Adrenal gland (tissue), 12 donors: ENCODE data around the gene PTH2. TPM values are rescaled to one million over a fixed set of nuclear protein-coding genes. Genes with fewer than 3 reads are reported as not detected.

Experiments
- DNase-seq, 7 donors: peaks; one replicate each; pipeline ENCODE4 v3.0.0-alpha.2; 2019 to 2020
- H3K27ac ChIP-seq, 5 donors: fragments of 200-600 bp; sonication (generic) in 4 of 5; 1 replicate in 3 of 5; 2 replicates in 2 of 5; pipeline versions ENCODE4 v1.5.1 to v1.8.0; 2016 to 2020; ENCODE audit warnings: mild to moderate bottlenecking in 1 of 5
- H3K27me3 ChIP-seq: fragments of 200-600 bp; 2 replicates; pipeline ENCODE4 v1.8.0; 2021
- H3K36me3 ChIP-seq, 2 donors: fragments of 200-600 bp; replicated peaks in 1 of 2; 1 replicate in 1 of 2; 2 replicates in 1 of 2; pipeline versions ENCODE4 v1.5.1 to v1.8.0; 2018 to 2022
- H3K4me1 ChIP-seq, 2 donors: fragments of 200-600 bp; replicated peaks in 1 of 2; 1 replicate in 1 of 2; 2 replicates in 1 of 2; pipeline versions ENCODE4 v1.5.1 to v1.8.0; 2018 to 2021
- H3K4me3 ChIP-seq, 4 donors: fragments of 200-600 bp; sonication (generic) in 3 of 4; one replicate each; pipeline ENCODE4 v1.5.1; 2016 to 2018
- H3K9me3 ChIP-seq, 3 donors: fragments of 200-600 bp; sonication (generic) in 1 of 3; replicated peaks in 1 of 3; 1 replicate in 2 of 3; 2 replicates in 1 of 3; pipeline versions ENCODE4 v1.5.1 to v1.8.0; 2016 to 2021
- POLR2A ChIP-seq, 2 donors: fragments of 450-650 bp; IDR thresholded peaks; one replicate each; pipeline ENCODE4 v1.6.1; 2017; ENCODE audit warnings: antibody characterized with exemption in 2 of 2, mild to moderate bottlenecking in 2 of 2, moderate library complexity in 1 of 2
- WGBS, 4 donors: extraction: QIAGEN DNeasy Blood & Tissue Kit in 2 of 4; methylation state at CpG; one replicate each; pipeline versions ENCODE4 v1.1.5 to v1.1.7; 2013 to 2017; 5-methylcytosine and 5-hydroxymethylcytosine counted together
- intact Hi-C, 2 donors: fragments of 100-400 bp; cut with DNase I; formaldehyde crosslinking; loops; one replicate each; pipeline versions ENCODE4 v1.14.1 to v1.15.0; 2022 to 2023
- polyA plus RNA-seq, 3 donors: library from polyadenylated mRNA; stranded (reverse); fragments of 200-250 nt in 2 of 3; fragments of 350-450 nt in 1 of 3; fragmentation: Illumina TruSeq in 1 of 3; extraction: RNeasy Lipid Tissue Mini Kit (QIAGEN cat#74804) in 1 of 3; gene quantifications; one replicate each; pipeline ENCODE4 v1.2.3, GENCODE V29; 2013 to 2014
- total RNA-seq, 9 donors: library from RNA; depleted of rRNA in 4 of 9; stranded (reverse); fragments of >200 nt in 4 of 9; fragments of 120-200 nt in 1 of 9; fragmentation: NEBNext Ultra II Directional in 1 of 9; extraction: Animal tissue kit (Norgen Biotek cat#: 25700) in 1 of 9; gene quantifications; one replicate each; pipeline versions ENCODE4 v1.1.0 to v1.2.4, GENCODE V29; 2013 to 2023
- TF ChIP-seq, protein P1 (sequence below), 6 experiments: fragments of 450-650 bp in 4 of 6; fragments of 200-600 bp in 2 of 6; sonication (generic) in 1 of 6; IDR thresholded peaks; 1 replicate in 5 of 6; 2 replicates in 1 of 6; pipeline versions ENCODE4 v1.5.1 to v1.8.0; 2016 to 2021; ENCODE audit warnings: antibody characterized with exemption in 6 of 6, mild to moderate bottlenecking in 2 of 6, moderate library complexity in 1 of 6
- donor health status: healthy with polysubstance abuse.
- donor health status: Bipolar disorder and iron deficiency.
- donor health status: DM: yes; HTN: yes; CAD: no.
- donor health status: DM: no; HTN: no; CAD: no.
- donor health status: DM: no; HTN: no; CAD: no.
- donor health status: DM: yes; HTN: yes; CAD: no.

Gene PTH2
- total and polyA plus RNA-seq, 12 donors: not detected

DNA sequence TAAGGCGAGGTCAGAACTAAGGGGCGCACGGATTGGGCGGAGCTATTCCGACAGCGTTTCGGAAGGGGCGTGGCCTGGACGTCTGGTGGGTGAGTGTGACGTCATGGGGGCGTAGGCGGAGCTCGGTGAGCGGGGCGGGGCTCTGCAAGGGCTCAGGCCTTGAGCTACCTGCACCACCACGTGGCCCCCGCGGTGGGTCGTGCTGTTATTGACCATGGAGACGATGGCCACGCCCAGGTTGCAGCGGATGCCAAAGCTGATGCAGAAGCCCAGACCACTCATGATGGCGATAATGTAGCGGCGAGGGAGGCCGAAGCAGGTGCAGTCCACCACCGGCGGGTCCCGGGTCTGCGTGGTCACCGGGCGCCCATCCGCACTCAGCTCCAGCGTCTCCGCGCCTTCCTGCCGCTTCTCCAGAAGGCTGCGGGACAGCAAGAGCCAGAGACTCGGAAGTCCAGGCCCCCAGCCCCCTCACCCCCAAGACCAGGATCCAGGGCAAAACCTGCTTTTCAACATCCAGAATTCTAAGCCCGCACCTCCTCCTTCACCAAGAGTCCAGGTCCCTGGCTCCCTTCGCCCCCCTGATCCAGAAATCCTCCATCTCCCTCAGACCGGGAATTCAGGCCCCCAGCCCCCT lies 13.3 kb upstream of the PTH2 start:
- intact Hi-C loops: no loop called here
- Histone ChIP-seq H3K4me3 (no peak overlapping the region), H3K36me3 (no peaks in the 10 kb centered on the region), H3K27me3 (peaks cover 60% of the 10 kb centered on the region), H3K27ac (no peak overlapping the region), H3K4me1 (no peaks in the 10 kb centered on the region), H3K9me3 (no peaks in the 10 kb centered on the region)
- no peak for DNase-seq
- WGBS, 4 donors: 8 to 17% (median 15%) methylated on average over 12 to 42 of the region's 42 CpGs
- TF ChIP-seq, protein P1, sequence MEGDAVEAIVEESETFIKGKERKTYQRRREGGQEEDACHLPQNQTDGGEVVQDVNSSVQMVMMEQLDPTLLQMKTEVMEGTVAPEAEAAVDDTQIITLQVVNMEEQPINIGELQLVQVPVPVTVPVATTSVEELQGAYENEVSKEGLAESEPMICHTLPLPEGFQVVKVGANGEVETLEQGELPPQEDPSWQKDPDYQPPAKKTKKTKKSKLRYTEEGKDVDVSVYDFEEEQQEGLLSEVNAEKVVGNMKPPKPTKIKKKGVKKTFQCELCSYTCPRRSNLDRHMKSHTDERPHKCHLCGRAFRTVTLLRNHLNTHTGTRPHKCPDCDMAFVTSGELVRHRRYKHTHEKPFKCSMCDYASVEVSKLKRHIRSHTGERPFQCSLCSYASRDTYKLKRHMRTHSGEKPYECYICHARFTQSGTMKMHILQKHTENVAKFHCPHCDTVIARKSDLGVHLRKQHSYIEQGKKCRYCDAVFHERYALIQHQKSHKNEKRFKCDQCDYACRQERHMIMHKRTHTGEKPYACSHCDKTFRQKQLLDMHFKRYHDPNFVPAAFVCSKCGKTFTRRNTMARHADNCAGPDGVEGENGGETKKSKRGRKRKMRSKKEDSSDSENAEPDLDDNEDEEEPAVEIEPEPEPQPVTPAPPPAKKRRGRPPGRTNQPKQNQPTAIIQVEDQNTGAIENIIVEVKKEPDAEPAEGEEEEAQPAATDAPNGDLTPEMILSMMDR (IDR thresholded peaks at IDR 0.05): no peak
- TF ChIP-seq POLR2A (IDR thresholded peaks at IDR 0.05): no peak

DNA sequence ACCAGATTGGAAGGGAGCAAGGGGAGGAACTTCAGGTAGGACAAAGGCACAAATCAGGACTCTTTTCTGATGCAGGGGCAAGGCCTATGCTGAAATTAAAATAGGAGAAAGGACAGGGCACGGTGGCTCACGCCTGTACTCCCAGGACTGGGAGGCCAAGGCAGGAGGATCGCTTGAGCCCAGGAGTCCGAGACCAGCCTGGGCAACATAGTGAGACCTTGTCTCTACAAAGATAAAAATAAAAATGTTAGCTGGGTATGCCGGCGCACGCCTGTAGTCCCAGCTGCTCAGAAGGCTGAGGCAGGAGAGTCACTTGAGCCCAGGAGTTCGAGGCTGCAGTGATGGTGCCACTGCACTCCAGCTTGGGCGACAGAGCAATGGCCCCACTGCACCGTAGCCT lies 12.4 kb upstream of the PTH2 start:
- no peaks in the 10 kb centered on the region for H3K4me1 ChIP-seq
- no peaks in the 10 kb centered on the region for H3K9me3 ChIP-seq
- no peak overlapping the region for H3K4me3 ChIP-seq
- no peaks in the 10 kb centered on the region for H3K36me3 ChIP-seq
- TF ChIP-seq POLR2A (IDR thresholded peaks at IDR 0.05): no peak
- TF ChIP-seq, protein P1 (IDR thresholded peaks at IDR 0.05): no peak
- DNase-seq: no peak
- H3K27me3 ChIP-seq: peaks cover 69% of the 10 kb centered on the region
- H3K27ac ChIP-seq: no peak overlapping the region
- WGBS, 4 donors: 79 to 91% (median 87%) methylated on average over 9 to 10 of the region's 10 CpGs
- intact Hi-C loops: no loop called here

DNA sequence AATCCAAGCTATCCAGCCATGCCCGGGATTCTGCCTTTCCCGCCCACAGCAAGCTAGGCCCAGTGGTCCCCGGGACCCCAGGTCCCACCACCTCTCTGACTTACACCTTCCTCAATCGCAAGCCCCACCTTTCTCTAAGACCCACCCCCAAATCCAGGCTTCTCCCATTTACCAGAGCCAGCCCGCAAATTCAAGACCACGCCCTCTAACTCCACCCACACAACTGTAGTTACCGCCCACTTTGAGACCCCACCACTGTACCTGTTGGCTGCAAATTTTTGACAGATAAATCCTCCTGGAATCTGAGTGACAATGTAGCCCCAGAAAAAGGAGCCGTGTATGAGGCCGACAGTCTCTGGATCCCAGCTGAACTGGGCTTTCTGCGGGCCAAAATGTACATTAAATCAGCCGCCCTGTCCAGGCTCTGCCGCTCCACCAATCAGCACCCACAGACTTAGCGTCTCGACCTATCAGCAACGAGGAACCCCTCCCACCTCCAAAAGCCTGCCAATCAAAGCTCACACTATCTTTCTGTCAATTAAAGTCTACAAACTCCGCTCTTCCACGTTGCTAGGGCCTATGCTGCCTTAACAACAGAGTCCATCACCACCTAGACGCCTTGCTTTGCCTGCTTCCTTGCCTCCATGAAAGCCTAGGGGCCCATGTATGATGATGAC lies 11.8 kb upstream of the PTH2 start:
- intact Hi-C loops: no loop called here
- peaks cover 72% of the 10 kb centered on the region for H3K27me3 ChIP-seq

DNA sequence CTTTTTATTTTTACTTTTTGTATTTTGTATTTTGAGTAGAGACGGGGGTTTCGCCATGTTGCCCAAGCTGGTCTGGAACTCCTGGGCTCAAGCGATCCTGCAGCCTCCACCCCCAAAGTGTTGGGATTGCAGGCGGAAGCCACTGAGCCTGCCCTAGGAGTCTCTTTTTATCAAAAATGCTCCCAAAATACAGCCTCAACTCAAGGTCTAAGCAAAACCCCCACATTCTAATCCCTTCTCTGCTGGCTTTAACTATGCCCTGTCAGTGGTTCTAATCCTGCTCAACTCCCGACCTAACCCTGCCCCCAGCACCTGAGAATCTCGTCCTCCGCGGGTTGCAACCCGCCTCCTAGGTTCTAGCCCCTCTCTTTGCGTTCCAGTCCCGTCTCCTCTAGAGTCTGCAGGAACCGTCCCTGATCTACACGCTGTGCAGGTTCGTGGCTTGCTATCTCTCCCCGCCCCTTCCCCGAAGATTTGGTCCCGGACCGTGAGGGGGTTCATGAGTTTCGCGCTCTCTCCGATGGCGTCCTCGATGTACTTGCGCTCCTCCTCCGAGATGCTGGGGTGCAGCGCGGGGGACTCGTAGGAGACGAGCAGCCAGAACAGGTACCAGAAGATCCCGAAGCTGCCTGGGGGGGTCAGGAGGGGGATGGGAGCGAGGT lies 10.1 kb upstream of the PTH2 start:
- H3K36me3 ChIP-seq: no peaks in the 10 kb centered on the region
- H3K27ac ChIP-seq: no peak overlapping the region
- peaks cover 67% of the 10 kb centered on the region for H3K27me3 ChIP-seq
- H3K4me3 ChIP-seq: no peak overlapping the region
- DNase-seq: no peak
- WGBS, 4 donors: 11 to 18% (median 15%) methylated on average over 22 to 31 of the region's 31 CpGs
- TF ChIP-seq, protein P1 (IDR thresholded peaks at IDR 0.05): no peak
- no peak for TF ChIP-seq POLR2A (IDR thresholded peaks at IDR 0.05)
- no peaks in the 10 kb centered on the region for H3K9me3 ChIP-seq
- H3K4me1 ChIP-seq: peaks cover 0 to under 1% of the 10 kb centered on the region in 2 donors
- intact Hi-C loops: no loop called here

More for the DNA sequence above, 11.8 kb upstream of the PTH2 start:
- Histone ChIP-seq H3K4me1 (no peaks in the 10 kb centered on the region), H3K27ac (no peak overlapping the region), H3K36me3 (no peaks in the 10 kb centered on the region), H3K9me3 (no peaks in the 10 kb centered on the region), H3K4me3 (no peak overlapping the region)
- WGBS, 4 donors: 86 to 89% (median 87%) methylated on average over 18 of the region's 18 CpGs
- TF ChIP-seq, protein P1 (IDR thresholded peaks at IDR 0.05): no peak
- TF ChIP-seq POLR2A (IDR thresholded peaks at IDR 0.05): no peak
- DNase-seq: no peak
